ENCODE results near the gene ARAF.

The ARAF gene

DNA sequence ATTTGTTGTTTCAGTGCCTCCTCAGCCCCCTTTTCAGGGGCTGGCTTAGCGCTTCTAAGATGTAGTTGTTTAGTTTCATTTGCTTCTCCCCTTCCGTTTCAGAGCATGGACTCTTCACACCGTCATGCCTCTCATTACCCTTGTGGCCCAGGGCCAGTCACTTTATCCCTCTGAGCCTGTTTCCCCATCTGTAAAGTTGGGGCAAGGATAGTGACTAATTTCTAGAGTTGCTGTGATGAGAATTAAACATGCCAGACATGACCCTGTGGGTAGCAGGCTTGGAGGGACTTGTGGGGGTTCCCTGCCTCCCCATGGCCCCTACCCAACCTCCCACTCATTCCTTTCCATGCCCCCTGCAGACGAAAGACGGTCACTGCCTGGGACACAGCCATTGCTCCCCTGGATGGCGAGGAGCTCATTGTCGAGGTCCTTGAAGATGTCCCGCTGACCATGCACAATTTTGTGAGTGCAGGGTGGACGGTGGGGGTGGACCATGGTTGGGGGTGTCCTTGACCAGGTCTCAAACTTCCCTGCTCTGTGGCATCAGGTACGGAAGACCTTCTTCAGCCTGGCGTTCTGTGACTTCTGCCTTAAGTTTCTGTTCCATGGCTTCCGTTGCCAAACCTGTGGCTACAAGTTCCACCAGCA lies 3.6 kb downstream of the ARAF start:
- no peak for DNase-seq (ENCODE audit: low read depth in 3 of 3)

DNA sequence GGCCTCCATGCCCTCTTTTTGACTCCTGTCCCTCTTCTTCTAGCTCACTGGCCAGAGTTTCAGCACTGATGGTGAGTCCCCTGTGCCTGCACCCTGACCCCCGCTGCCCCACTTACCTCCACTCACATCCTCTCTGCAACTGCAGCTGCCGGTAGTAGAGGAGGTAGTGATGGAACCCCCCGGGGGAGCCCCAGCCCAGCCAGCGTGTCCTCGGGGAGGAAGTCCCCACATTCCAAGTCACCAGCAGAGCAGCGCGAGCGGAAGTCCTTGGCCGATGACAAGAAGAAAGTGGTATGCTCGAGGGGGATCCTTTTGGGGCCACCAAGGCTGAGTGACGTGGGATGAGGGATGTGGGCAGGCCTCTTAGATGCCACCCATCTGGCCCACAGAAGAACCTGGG lies 5.8 kb downstream of the ARAF start:
- no peak for DNase-seq (ENCODE audit: low read depth in 3 of 3)

DNA sequence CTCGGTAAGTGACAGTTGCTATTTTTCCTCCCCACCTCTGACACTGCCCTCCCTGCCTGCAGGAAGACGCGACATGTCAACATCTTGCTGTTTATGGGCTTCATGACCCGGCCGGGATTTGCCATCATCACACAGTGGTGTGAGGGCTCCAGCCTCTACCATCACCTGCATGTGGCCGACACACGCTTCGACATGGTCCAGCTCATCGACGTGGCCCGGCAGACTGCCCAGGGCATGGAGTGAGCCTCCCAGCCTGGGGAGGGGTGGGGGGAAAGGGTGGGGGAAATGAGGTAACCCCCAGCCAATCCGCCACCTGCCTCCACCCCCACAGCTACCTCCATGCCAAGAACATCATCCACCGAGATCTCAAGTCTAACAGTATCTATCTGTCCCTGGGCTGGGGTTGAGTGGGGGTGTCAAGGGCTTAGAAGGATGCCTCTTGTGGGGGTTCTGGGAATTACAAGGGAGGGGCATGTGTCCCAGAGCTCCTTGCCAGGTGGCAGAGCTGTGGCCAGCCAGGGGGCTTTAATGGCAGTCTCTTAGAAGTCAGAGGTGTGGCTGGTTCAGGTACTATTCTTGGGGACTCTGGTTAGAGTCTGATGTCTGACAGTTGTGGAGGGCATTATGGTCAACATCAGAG lies 7.8 kb downstream of the ARAF start:
- DNase-seq (ENCODE audit: low read depth in 3 of 3) = peak in 1 of 3 donors; percentile 16

DNA sequence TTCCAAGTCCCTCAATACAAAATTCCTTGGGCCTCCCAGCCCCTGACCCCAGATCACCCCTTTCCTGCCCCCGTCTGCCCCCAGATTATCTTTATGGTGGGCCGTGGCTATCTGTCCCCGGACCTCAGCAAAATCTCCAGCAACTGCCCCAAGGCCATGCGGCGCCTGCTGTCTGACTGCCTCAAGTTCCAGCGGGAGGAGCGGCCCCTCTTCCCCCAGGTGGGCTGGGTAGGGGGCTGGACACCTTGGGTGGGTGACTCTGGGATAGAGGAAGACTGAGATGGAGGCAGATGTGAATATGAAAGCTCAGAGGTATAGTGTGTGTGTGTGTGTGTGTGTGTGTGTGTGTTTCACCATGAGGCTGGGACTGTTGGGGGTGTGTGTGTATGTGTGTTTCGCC lies 9.8 kb downstream of the ARAF start:
- no peak for DNase-seq (ENCODE audit: low read depth in 3 of 3)

DNA sequence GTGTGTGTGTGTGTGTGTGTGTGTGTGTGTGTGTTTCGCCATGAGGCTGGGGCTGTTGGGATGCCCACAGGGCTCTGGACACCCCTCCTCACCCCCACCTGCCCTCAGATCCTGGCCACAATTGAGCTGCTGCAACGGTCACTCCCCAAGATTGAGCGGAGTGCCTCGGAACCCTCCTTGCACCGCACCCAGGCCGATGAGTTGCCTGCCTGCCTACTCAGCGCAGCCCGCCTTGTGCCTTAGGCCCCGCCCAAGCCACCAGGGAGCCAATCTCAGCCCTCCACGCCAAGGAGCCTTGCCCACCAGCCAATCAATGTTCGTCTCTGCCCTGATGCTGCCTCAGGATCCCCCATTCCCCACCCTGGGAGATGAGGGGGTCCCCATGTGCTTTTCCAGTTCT lies 10.2 kb downstream of the ARAF start:
- DNase-seq (ENCODE audit: low read depth in 3 of 3) = no peak

DNA sequence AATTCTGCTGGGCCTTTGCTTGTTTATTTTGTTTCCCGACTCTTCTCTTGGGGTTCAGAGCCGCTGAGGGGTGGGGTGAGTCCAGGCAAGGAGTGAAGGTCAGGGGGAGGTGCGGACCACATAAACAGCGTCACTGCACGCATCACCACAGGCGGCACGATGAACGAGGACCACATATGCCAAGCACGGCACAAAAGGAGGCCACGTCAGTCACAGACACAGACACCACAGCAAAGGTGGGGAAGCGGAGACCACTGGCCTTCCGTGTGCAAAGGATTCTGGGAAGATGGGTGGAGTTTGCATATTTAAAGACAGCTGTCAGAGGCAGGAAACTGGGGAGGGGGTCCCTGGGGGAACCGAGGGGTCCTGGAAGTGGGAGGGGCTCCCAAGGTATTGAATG lies 10.9 kb downstream of the ARAF start:
- DNase-seq (ENCODE audit: low read depth in 3 of 3) = no peak

- no peak for DNase-seq (ENCODE audit: low read depth in 3 of 3)
Observed at GRCh38 chrX:47572773-47573340, 11.9 kb downstream of the ARAF start.

DNA sequence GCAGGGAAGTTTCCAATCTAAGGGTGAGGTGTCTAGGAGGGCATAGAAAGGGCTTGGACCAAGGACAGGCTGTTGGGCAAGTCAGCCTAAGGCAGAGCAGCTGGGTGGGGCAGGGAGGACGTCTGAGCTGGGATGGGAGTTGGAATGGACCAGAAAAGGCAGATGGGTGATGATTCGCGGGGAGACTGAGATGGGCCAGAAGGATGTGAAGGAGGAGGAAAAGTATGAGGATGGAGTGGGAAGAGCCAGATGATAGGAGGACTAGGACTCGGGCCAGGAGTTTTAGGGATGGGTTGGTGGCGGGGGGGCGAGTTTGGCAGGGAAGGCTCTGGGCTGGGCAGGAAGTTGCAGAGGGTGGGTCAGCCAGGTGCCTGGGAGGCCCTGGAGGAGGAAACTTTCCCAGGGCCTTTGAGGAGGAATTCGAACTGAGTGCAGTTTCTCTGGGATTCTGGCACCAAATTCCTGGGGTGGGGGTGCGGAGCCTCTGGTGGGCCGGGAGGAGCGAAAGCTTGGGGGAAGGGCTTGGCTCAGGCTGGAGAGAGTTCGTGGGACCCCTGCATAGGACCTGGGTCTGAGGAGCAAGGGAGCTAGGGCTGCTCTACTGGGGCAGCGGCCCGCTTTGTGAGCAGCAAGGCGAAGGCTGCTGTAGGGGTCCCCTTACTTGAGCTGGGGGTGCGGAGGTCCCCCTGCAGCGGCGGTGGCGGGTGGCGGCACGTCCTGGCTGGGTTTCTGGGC lies 12.5 kb downstream of the ARAF start:
- DNase-seq (ENCODE audit: low read depth in 3 of 3) = no peak

GRCh38 chrX:47574076-47574546 lies 13.1 kb downstream of the ARAF start:
- DNase-seq (ENCODE audit: low read depth in 3 of 3) = no peak

DNA sequence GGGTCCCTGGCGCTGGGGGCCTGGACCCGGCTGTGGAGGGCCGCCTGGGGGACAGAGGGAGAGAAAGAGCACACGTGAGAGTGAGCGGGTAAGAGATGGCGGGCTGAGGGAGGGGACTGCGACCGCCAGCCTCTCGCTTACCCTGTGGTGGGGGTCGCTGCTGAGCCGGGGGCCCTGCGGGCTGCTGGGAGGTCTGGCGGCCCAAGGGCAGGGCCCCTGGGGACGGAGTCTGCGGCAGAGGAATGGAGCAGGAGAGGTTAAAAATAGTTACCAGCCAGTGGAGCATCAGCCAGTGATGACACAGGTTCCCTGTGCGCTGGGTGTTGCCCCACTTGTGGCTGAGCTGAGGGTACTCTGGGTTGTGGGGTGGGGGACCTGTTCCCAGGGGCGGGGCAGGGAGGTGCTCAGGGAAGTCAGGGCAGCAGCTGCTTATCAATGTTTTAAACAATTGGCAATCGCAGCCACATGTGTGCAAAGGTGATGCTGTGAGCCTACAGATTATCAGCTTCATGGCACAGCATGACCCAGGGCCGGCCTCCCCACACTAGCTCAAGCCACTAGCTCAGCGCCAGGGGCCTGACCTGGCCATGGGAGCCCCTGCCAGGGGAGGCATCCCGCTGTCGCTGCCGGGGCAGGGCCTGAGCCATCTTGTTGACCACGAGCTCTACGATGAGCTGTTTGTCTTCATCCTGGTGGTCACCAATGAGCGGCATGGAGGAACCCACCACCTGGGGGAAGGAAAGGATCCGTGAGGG lies 13.7 kb downstream of the ARAF start:
- DNase-seq (ENCODE audit: low read depth in 3 of 3) = no peak

DNA sequence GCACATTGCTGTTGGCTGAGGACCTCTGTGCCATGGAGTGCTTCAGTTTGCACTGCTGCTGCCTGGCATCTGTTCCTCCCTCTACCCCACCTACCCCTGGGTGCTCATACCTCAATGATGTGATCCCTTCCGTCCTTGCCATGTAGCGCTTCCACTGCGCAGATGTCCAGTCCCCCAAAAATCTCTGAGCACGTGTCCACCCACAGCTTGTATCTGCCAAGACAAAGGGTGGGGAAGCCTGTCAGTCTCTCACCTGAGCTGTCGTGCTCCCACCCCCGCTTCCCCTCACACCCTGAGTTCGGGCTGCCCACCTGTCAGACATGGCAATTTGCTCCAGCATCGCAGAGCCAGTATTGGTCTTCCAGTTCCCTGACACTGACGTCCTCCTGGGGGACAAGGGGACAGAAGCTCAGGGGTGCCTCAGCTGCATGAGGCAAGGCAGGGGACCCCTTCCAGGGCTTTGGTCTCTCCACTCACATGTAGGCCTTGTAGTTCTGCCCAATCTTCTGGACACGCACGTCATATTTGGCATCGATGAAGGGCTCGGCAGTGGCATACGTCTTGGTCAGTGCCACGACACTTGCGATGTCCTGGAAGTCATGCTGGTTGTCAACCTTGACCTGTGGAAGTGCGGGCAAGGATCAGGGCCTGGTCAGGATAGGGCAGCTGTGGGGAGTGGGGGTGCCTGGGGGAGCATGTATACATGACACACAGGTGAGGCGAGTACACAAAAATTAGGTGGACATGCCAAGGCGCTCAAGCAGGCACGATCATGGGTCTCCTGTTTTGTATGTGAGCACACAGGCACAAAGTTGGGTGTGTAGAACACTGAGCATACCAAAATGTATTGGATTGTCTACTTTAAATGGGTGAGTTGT lies 15.3 kb downstream of the ARAF start:
- DNase-seq (ENCODE audit: low read depth in 3 of 3) = no peak

DNA sequence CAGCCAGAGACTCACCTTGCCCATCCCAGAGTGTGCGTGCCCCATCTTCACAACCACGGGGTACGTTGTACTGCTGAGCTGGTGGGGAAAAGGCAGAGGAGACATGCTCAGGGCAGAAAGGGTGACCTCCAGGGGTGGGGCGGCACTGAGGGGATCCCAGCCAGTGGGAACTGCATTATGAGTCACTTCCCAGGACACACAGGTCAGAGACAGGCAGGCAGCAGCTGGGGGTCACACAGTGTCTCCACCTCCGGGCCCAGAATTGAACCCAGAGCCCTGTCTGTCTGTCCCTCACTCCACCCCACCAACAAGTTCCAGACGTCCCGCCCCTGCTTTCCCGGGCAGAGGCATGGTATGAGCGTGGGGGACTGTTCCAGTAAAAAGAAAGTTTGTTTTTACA lies 16.4 kb downstream of the ARAF start:
- no peak for DNase-seq (ENCODE audit: low read depth in 3 of 3)

DNA sequence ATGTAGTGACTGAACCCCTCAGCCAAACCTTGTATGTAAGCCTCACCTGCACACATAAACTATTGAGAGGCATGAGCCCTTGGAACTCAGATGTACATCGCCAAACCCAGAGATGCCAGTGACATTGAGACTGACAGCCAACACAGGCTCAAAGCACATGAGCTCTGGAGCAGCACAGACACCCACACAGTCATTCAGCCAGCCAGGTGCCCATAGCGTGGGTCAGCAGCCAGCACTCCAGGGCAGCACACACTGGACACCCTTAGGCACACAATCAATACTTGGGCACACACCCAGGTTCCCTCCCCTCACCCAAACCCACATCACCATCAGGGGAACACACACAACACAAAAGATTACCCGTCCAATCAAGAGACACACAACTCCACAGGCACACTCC lies 16.9 kb downstream of the ARAF start:
- no peak for DNase-seq (ENCODE audit: low read depth in 3 of 3)

DNA sequence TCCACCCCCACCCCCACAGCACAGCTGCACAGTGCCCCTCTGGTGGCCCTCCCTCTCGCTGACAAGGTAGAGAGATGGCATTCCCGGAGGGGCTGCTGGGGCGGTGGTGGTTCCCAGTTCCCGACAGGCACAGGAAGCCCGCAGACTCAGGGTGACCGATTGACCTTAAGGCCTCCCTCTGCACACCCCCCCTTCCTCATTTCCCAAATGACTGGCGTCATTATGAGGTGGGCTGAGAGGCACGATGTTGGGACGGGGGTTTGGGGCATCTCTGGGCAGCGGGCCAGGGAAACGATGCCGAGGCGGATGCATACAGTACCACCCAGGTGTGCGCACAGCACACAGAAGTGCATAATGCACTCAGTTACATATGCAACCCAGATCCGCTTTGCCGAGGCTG lies 17.7 kb downstream of the ARAF start:
- DNase-seq (ENCODE audit: low read depth in 3 of 3) = no peak

GRCh38 chrX:47579537-47579936 lies 18.5 kb downstream of the ARAF start:
- DNase-seq (ENCODE audit: low read depth in 3 of 3) = peak; percentile 21 to 27 (median 23)

GRCh38 chrX:47581731-47582647 lies 21.0 kb downstream of the ARAF start, which contains the start of gene TIMP1:
Gene TIMP1 (plus strand): TSS chrX:47582436. CDS start chrX:47583416, 980 bp downstream.
- DNase-seq (ENCODE audit: low read depth in 3 of 3) = peak; percentile 57 to 79 (median 75)

- DNase-seq (ENCODE audit: low read depth in 3 of 3) = no peak
Observed at GRCh38 chrX:47583240-47583861, 22.3 kb downstream of the ARAF start.

DNA sequence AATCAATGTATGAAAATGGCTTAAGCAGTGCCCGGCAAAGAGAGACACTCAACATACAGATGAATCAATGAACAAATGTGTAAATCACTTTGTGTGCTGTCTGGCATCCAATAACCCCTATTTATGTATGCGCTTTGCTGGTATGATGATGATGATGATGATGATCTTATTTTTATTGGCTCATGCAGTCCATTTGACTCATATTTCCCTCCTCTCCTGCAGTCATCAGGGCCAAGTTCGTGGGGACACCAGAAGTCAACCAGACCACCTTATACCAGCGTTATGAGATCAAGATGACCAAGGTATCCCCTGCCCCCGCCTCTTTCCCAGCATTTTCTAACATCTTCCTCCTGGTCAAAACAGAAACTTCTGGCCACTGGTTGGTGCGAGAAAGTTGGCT lies 23.7 kb downstream of the ARAF start:
- no peak for DNase-seq (ENCODE audit: low read depth in 3 of 3)

DNA sequence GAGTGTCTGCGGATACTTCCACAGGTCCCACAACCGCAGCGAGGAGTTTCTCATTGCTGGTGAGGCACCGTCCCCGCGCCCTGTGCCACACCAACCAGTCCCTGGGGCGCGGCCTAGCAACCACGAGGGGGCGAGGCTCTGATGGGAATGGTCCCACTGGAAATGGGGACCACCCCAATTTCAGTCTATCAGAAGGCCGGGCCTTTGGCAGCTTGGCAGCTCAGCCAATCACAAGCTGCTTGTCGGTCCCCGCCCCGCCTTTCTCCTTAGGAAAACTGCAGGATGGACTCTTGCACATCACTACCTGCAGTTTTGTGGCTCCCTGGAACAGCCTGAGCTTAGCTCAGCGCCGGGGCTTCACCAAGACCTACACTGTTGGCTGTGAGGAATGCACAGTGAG lies 24.3 kb downstream of the ARAF start:
- DNase-seq (ENCODE audit: low read depth in 3 of 3) = no peak

Data from stimulated activated CD4-positive, alpha-beta T cell treated with anti-CD3 and anti-CD28 coated beads, TNF-alpha, amount 100 ng/mL, for 48 hours (primary cell).